ENCODE data around the gene CHST6.
A peak's percentile ranks its signal among the peaks of the same experiment; 100 is the strongest.
"Not testable (repeated sequence)": the region's sequence is repeated elsewhere in the genome, so short reads cannot be mapped to it uniquely, and the experiment has no call there.

The CHST6 gene

GRCh38 chr16:75477680-75478473, 17.4 kb downstream of the CHST6 start:
- H3K4me3 ChIP-seq (ENCODE audit: low read depth, low read length) = no peak overlapping the region

DNA sequence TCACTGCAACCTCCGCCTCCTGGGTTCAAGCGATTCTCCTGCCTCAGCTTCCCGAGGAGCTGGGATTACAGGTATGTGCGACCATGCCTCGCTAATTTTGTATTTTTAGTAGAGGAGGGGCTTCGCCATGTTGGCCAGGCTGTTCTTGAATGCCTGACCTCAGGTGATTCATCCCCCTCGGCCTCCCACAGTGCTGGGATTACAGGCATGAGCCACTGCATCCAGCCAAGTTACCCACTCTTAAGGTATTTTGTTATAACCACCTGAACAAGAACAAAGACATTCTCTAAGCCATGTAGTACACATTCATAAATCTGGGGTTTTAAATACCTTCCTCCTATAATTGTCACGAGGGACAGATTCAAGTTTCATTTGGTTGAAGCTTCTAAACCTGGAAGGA, 18.4 kb downstream of the CHST6 start:
- H3K4me3 ChIP-seq (ENCODE audit: low read depth, low read length) = no peak overlapping the region

GRCh38 chr16:75475420-75475847, 19.8 kb downstream of the CHST6 start:
- H3K4me3 ChIP-seq (ENCODE audit: low read depth, low read length) = no peak overlapping the region

- no peak overlapping the region for H3K4me3 ChIP-seq (ENCODE audit: low read depth, low read length)
Observed at GRCh38 chr16:75472908-75473877, 22.0 kb downstream of the CHST6 start.

DNA sequence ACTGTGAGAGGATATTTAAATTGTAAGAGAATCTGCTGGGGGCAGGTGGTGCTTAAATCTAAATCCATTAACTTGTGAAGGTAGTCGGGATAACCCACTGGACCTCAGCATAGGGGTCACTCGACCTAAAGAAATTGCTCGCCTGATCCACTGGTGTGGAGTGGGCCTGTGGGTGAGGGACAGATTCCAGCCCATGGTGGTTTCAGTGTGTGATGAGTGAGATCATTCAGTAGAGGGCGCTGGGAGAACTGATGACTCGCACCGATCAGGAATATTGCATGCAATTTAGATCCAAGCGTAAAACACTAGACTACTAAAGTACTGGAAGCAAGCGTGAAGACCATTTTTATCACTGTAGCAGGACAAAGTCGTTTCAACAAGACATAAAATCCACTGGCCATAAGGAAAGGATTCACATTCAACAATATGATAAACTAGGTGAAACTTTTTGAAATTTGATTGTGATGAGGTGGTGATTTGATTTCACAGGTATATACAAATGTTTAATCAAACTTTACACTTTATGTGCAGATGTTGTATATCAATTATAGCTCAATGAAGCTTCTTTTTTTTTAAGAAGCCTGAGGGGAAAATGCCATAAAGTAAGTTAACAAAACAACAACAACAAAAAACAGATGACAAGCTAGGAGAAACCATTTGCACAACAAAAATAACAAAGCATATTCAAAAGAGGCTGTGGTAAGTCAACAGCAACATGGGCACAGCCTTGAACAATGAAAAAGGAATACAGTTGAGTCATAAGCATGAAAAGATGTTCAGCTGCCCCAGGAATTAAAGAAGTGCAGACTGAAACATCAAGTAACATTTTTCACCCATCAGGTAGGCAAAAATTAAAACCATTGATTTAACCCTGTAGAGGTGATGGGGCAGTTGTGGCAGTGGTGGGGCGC, 23.3 kb downstream of the CHST6 start:
- no peak overlapping the region for H3K4me3 ChIP-seq (ENCODE audit: low read depth, low read length)

- H3K4me3 ChIP-seq (ENCODE audit: low read depth, low read length) = no peak overlapping the region
Observed at GRCh38 chr16:75466760-75467159, 28.5 kb downstream of the CHST6 start.

GRCh38 chr16:75464122-75464918, 30.9 kb downstream of the CHST6 start, which contains the start of gene TMEM170A:
Gene TMEM170A (minus strand): TSS chr16:75464689. CDS start chr16:75464600, 89 bp downstream.
- peak within 1 kb of the TSS; percentile 93 for H3K4me3 ChIP-seq (ENCODE audit: low read depth, low read length)

DNA sequence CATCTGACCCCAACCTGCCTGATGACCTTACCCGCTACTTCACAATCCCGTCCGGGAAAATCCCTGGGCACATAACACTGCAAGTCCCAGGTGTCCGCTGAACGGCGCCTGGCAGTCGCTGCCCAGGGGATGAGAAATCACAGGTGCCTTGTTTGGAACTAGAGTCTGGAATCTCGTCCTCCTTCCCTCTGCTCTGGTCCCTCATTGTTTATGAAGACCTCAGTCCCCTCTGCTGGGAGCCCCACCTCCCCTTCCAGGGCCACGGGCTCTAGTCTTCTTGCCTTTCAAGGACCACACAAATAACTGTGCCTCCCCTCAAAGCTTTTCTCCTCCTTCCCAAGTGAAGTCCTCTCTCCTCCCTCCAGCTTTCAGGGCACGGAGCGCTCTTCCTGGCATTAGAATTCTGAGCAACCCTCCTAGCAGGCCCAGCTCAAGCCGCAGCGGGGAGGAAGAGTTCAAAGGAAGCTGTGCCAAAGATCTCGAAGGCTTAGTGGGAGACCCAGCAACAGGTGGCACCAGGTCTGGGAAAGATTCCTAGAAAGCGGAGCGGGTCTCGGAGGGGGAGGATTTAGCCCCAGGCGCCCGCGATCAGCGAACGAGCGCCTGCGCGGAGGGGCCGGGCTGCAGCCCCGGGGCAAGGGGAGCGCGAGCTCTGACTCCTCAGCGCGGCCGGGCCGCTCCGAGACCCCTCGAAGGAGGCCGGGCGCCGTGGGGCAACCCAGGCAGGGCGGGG, 31.7 kb downstream of the CHST6 start:
- H3K4me3 ChIP-seq (ENCODE audit: low read depth, low read length) = peak overlapping the region; percentile 93

- peak overlapping the region; percentile 93 for H3K4me3 ChIP-seq (ENCODE audit: low read depth, low read length)
Observed at GRCh38 chr16:75462806-75463205, 32.4 kb downstream of the CHST6 start.

- no peak overlapping the region for H3K4me3 ChIP-seq (ENCODE audit: low read depth, low read length)
Observed at GRCh38 chr16:75461575-75461974, 33.7 kb downstream of the CHST6 start.

DNA sequence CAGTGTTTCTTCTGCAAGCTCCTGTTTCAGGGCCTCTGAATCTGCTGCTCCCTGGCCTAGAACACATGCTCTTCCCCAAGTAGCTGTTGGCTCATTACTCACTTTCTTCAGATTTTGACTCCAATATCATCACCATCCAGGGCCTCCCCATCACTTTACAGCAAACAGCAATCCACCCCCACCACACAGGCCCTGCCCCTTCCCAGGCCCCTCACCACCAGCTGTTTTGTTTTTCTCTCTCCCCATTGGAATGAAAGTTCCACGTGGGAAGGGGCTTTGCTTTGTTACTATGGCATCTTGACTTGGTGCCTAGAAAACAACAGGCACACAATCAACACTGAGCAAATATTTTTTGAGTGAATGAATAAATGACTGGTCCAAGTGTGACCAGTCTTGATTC, 34.8 kb downstream of the CHST6 start:
- H3K4me3 ChIP-seq (ENCODE audit: low read depth, low read length) = no peak overlapping the region

DNA sequence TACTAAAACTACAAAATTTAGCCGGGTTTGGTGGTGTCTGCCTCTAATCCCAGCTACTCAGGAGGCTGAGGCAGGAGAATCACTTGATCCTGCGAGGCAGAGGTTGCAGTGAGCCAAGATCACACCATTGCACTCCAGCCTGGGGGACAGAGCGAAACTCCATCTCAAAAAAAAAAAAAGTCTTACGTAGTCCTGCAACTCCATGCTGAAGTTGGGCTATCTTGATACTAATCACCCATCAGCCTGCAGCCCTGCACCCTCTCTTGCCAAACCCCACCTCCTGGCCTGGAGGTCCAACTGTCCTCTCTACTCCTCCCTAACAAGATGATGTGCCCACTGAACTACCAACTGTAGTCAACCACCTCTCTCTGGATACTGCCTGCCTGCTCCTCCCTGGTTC, 35.5 kb downstream of the CHST6 start:
- no peak overlapping the region for H3K4me3 ChIP-seq (ENCODE audit: low read depth, low read length)

GRCh38 chr16:75458439-75458838, 36.8 kb downstream of the CHST6 start:
- H3K4me3 ChIP-seq (ENCODE audit: low read depth, low read length) = no peak overlapping the region

- H3K4me3 ChIP-seq (ENCODE audit: low read depth, low read length) = no peak overlapping the region
Observed at GRCh38 chr16:75458029-75458428, 37.2 kb downstream of the CHST6 start.

- no peak overlapping the region for H3K4me3 ChIP-seq (ENCODE audit: low read depth, low read length)
Observed at GRCh38 chr16:75457485-75458021, 37.7 kb downstream of the CHST6 start.

GRCh38 chr16:75456971-75457370, 38.3 kb downstream of the CHST6 start:
- H3K4me3 ChIP-seq (ENCODE audit: low read depth, low read length) = no peak overlapping the region

DNA sequence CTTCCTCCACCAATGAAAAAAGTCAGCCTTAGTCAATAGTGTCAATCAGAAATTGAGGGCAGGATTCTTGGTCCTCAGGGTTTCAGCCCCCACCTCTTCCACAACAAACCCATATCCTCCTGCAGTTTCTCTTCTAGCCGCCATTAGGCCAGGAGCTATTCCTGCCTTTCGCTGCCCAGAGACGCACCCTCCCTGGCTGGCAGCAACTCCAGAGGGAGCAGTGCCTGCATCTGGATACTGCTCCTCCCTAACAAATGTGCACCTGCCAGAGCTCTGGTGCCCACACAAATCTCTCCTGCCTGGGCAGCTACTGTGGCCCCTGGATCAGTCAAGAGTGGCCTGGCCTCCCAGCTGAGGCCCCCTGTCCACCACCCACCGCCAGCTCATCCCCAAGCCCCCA, 38.8 kb downstream of the CHST6 start:
- not testable (repeated sequence) for H3K4me3 ChIP-seq (ENCODE audit: low read depth, low read length)

DNA sequence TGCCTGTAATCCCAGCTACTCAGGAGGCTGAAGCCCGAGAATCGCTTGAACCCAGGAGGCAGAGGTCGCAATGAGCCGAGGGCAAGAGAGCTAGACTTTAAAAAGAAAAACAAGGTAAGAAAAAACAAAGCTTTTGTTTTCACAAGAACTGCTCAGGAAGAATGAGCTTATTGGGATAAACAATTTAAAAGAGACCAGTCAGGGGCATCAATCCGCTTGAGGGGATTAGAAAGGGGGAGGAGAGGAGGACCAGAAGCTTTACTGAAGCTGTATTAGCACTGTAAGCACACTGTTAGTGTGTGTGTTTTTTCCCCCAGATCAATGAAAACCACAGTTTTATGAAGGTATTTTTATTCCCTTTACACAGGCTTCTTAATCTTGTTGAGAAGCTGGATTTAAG, 39.6 kb downstream of the CHST6 start:
- H3K4me3 ChIP-seq (ENCODE audit: low read depth, low read length) = no peak overlapping the region
